ENCODE measurements around the gene ATG101.
"Not testable (repeated sequence)": the region's sequence is repeated elsewhere in the genome, so short reads cannot be mapped to it uniquely, and the experiment has no call there.

DNA sequence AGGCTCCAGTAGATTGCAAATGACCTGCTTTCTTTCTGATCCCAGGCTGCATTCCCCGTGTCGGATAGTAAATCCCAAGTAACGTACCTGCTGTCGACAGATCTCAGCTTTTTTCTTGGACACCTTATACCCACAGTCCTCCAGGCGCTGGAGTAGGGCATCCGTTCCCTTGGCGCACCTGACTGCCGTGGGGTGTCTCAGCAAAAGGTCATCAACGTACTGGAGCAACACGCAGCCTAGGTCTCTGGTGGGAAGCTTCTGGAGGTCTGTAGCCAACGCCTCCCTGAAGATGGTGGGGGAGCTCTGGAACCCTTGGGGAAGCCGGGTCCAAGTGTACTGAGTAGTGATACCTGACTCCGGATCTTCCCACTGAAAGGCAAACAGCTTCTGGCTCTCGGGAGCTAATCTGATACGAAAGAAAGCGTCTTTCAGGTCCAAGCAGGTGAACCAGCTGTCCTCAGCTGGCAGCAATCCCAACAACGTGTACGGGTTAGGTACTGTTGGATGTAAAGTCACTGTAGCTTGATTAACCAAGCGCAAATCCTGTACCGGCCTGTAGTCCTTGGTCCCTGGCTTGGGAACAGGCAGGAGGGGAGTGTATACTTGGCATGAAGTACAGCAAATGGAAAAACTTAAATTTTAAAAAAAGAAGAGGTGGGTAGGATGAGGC lies 48.2 kb downstream of the ATG101 start:
- TF ChIP-seq POLR2AphosphoS5 (IDR thresholded peaks at IDR 0.05) = not testable (repeated sequence)
- TF ChIP-seq, protein P1, sequence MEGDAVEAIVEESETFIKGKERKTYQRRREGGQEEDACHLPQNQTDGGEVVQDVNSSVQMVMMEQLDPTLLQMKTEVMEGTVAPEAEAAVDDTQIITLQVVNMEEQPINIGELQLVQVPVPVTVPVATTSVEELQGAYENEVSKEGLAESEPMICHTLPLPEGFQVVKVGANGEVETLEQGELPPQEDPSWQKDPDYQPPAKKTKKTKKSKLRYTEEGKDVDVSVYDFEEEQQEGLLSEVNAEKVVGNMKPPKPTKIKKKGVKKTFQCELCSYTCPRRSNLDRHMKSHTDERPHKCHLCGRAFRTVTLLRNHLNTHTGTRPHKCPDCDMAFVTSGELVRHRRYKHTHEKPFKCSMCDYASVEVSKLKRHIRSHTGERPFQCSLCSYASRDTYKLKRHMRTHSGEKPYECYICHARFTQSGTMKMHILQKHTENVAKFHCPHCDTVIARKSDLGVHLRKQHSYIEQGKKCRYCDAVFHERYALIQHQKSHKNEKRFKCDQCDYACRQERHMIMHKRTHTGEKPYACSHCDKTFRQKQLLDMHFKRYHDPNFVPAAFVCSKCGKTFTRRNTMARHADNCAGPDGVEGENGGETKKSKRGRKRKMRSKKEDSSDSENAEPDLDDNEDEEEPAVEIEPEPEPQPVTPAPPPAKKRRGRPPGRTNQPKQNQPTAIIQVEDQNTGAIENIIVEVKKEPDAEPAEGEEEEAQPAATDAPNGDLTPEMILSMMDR (IDR thresholded peaks at IDR 0.05) = not testable (repeated sequence)

Measured in gastroesophageal sphincter (tissue), 3 donors.